C4-2B (cell line): ENCODE measurements around the gene ADPGK.

ENCODE experiments used
- CTCF ChIP-seq: fragments of 450-650 bp; conservative IDR thresholded peaks from 2 replicates; pipeline ENCODE4 v1.5.1; 2017; ENCODE audit warnings: mild to moderate bottlenecking
- ZFX ChIP-seq: fragments of 450-650 bp; IDR thresholded peaks from 2 replicates; pipeline ENCODE4 v1.6.1; 2017

GRCh38 chr15:72827226-72827625 lies 43.7 kb upstream of the ADPGK start:
- no peak for TF ChIP-seq CTCF
- no peak for TF ChIP-seq ZFX
